ENCODE results near the gene TLE6. TPM values are rescaled to one million over a fixed set of nuclear protein-coding genes. Genes with fewer than 3 reads are reported as not detected.

TLE6 gene
- total and polyA plus RNA-seq, 2 of the 8 experiments (the other 6 are each of a cell fraction or from before 2014, with no cell fraction given), result 2.5 to 2.9 TPM

- TF ChIP-seq BACH1 (IDR thresholded peaks at IDR 0.05; ENCODE audit: low read length) (peak; percentile 30), E2F6 (IDR thresholded peaks at IDR 0.05) (no peak), EP300 (IDR thresholded peaks at IDR 0.05; ENCODE audit: borderline replicate concordance in 1 of 2, low read depth in 2 of 2, low read length in 2 of 2) (no peak), GTF2F1 (IDR thresholded peaks at IDR 0.05; ENCODE audit: borderline replicate concordance, low read depth, low read length) (no peak), EZH2 (IDR thresholded peaks at IDR 0.05; ENCODE audit: low read depth, low read length, severe bottlenecking) (no peak), HDAC6 (IDR thresholded peaks at IDR 0.05; ENCODE audit: low read depth, low read length) (no peak), BRCA1 (IDR thresholded peaks at IDR 0.05; ENCODE audit: low read depth, low read length) (no peak), CHD7 (IDR thresholded peaks at IDR 0.05; ENCODE audit: insufficient replicate concordance, low read length) (no peak), RBBP5 (IDR thresholded peaks at IDR 0.05; ENCODE audit: borderline replicate concordance, low read depth, low read length) (no peak), JUND (IDR thresholded peaks at IDR 0.05; ENCODE audit: low read length) (no peak)
Observed at GRCh38 chr19:3035542-3036118, 58.3 kb downstream of the TLE6 start (continued).
